SIG-M5 treated with dmso at 0.1 percent for 504 hours (cell line): ENCODE data around the gene STIP1.

Experiments
- DNase-seq: peaks from one replicate; lab custom pipeline; 2025; ENCODE audit not compliant: unreplicated experiment; lab: John Stamatoyannopoulos, UW

The STIP1 gene

GRCh38 chr11:64196626-64197025, 10.7 kb downstream of the STIP1 start:
- no peak for DNase-seq

DNA sequence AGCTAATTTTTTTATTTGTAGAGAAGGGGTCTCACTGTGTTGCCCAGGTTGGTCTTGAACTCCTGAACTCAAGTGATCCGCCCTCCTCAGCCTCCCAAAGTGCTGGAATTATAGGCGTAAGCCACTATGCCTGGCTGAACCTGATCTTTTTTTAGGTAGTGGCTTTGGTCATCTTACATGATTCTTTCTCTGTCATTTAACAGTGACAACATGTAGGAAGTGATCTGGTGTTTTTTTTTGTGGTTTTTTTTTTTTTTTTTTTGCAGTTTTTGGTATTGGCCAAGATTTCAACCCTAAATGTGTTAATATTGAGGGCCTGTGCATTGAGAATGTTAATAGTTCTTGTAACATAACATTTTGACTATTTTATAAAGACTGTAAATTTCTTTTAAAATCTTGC, 12.5 kb downstream of the STIP1 start:
- no peak for DNase-seq

GRCh38 chr11:64201543-64201942, 15.6 kb downstream of the STIP1 start:
- DNase-seq = no peak

DNA sequence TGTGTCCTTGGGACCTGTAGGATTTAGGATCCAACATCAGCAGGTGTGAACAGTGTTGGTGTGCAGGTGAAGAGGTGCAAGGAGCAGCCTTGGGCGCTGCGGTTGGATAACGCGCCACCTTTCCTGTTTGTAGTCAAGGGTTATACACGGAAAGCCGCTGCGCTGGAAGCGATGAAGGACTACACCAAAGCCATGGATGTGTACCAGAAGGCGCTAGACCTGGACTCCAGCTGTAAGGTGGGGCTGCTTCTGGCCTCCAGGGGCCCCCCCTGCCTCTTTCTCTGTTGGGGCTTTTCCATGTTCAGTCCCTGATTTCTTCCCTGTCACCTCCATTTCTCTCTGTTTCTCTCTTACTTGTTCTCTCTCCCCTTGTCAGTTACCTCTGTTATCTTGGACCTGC, 17.0 kb downstream of the STIP1 start:
- no peak for DNase-seq

DNA sequence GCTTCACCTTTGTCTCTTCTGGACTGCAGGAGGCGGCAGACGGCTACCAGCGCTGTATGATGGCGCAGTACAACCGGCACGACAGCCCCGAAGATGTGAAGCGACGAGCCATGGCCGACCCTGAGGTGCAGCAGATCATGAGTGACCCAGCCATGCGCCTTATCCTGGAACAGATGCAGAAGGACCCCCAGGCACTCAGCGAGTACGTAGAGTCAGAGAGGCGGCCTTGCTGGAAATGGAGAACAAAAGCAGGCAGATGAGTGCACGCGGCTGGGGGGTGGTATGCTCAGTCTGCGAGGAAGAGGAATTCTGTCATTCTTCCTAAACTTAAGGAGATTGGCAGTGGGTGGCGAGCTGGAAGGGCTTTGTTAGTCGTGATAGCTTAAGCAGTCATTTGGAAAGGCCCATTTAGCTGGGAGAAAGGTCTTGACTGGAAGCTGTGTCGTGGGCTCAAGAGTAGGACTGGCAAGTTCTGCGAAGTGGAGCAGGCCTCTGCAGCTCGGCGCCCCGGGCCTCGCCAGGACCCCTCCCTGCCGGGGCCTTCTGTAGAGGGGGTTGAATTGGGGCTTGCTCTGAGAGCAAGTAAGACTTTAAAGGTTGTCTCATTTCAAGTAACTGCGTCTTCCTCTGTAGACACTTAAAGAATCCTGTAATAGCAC, 17.6 kb downstream of the STIP1 start:
- DNase-seq = no peak

DNA sequence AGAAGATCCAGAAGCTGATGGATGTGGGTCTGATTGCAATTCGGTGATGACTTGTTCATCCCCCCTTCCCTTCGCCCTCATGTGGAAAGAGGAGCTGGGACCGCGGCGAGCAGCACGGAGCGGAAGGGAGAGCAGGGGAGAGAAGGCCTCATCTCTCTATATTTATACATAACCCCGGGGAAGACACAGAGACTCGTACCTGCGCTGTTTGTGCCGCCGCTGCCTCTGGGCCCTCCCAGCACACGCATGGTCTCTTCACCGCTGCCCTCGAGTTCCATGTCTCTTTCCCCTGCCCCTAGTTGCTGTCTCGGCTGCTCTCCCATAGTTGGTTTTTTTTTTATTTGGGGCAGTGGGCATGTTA, 18.1 kb downstream of the STIP1 start:
- no peak for DNase-seq

DNA sequence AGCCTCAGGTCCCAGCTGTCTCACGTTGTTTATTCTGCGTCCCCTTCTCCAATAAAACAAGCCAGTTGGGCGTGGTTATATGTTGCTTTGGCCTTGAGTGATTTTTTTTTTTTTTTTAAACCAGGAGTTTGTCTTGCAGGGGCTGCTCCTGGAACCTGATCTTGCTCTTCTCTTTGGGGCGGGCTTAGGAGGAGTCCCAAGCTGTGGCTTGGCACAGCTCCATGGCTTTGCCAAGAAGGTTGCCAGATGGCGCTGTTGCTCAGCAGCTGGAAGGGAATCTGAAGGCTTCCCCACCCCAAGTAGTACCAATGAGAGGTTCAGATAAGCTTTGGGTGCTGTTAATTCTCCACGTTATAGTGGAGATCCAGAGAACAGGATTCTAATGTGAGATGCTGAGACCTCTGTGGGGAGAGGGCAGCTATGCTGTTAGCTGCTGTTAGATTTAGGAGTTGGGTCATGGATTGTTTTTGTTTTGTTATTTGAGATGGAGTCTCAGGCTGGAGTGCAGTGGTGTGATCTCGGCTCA, 18.6 kb downstream of the STIP1 start:
- DNase-seq = peak; percentile 89

DNA sequence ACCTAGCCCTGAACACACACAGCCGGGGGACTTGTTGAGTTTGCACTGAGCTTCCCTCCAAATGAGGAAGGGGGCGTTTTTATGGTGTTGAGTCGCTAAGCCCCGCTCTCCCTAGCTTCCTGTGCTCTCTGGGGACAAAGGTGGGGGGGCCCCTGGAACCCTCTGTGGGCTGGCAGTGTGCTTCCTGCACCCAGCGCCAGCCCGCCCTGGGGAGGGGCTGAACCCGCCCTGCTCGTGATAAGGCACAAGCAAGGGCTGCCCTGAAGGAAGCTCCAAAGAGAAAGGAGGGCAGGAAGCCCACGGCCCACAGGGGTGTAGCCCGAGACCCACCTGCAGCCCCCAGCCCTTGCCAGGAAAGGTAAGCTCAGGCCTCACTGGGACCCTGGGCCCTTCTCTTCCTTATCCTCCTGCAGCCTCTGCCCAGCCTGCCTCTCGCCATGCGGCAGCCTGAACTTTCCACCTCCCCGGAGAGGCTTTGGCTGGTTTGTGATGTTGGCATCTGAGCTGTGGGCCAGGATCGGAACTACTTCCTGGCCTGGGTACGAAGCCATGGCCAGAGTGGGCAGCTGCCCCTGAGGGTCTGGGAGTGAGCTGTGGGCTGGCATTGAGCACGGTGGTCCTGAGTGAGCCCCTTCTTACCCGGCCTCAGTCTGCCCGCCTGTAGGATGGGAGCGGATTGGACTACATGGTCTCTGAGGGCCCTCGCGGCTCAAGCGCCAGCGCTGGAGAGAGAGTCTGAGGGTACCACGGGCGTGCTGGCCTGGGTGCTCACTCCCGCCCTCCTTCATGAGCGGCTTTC, 20.7 kb downstream of the STIP1 start, which contains the start of gene FERMT3:
FERMT3 (plus strand) TSS at position 265 of the 799 bp plus-strand sequence. CDS start 644 bp downstream, outside the sequence.
- peak; percentile 60 for DNase-seq

DNA sequence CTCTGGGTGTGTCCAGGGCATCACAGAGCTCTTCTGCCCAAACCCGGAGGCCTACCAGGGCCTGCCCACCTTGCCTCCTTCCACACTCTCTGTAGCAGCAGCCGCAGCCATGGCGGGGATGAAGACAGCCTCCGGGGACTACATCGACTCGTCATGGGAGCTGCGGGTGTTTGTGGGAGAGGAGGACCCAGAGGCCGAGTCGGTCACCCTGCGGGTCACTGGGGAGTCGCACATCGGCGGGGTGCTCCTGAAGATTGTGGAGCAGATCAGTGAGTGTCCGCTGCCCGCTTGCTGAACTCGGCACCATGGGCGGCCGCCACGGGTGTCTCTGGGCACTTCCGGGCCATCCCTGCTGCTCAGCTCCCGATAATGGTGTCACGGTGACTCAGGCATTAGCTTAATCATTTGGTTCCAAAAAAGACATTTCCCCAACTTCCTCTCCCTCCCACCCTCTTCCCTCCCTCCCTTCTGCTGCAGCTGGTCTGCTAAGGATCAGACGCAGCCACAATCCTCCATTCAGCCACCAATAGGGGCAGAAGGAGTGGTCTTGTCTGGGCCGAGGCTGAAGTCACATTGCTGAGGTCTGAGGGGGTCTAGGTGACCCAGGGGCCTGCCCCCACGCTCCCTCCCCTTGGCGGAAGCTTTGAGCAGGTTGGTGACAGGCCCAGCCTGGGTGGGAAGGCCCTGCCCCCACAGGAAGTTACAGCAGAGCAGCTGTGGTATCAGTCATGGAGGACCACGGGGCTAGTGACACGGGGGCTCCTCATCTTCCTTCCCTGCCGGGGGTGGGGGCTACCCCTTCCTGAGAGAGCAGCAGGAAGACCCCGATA, 21.5 kb downstream of the STIP1 start:
- DNase-seq = peak; percentile 90

- no peak for DNase-seq
Measured at GRCh38 chr11:64208086-64208795, 22.3 kb downstream of the STIP1 start.

DNA sequence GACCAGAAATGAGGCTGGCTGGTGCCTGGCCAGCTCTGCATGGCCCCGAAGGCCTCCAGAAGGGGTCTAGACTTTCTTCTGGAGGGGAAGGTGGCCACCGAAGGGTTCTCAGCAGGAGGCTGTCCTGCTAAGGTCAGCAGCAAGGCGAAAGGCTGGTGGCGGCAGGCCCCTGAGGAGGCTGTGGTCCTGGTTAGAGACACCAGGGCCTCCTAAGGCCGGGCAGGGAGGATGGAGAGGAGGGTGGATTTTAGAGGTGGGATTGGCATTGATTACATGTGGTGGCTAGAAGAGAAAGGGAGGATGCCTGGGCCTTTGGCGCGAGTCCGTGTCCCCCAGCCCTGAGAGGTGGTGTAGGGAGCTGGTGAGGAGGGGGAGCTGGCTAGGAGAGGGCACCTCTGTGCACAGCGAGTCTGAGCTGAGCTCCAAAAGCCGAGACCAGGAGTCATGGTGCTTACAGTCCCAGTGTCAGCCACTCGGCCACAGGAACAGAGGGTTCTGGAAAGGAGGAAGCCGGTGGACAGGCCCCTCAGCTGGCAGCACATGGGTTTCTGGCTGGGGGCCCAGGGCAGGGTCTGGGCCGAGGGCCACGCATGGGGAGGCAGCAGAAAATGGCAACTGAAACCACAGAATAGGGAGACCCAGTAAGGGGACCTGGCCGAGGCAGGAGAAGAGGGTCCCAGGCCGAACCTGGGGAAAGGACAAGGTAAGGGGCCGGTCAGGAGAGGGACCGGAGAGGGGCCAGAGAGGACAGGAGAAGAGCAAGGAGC, 23.0 kb downstream of the STIP1 start:
- DNase-seq = no peak

GRCh38 chr11:64209563-64209843, 23.5 kb downstream of the STIP1 start:
- DNase-seq = no peak

GRCh38 chr11:64210301-64211020, 24.5 kb downstream of the STIP1 start:
- DNase-seq = no peak

DNA sequence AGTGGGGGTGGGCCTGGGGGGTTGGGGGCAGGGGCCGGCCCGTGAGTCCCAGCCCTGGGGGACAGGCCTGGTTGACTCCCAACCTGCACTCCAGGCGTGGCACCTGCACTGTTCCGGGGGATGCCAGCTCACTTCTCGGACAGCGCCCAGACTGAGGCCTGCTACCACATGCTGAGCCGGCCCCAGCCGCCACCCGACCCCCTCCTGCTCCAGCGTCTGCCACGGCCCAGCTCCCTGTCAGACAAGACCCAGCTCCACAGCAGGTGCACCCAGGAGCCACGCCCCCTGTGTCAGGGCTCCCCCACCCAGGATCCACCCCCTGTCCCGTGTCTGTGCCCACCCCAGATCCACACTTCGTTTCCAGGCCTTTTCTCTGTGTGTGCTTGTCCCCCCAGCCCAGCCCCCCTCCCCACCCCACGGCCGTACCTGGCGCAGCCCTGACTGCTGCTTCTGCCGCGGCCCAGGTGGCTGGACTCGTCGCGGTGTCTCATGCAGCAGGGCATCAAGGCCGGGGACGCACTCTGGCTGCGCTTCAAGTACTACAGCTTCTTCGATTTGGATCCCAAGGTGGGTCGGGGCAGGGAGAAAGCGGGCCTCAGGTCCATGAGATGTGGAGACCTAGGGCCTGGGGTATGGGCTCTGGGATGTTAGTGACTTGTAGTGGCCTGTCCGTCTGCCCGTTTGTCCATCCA, 25.4 kb downstream of the STIP1 start:
- no peak for DNase-seq

- no peak for DNase-seq
Measured at GRCh38 chr11:64216879-64217278, 30.9 kb downstream of the STIP1 start.

- no peak for DNase-seq
Measured at GRCh38 chr11:64218628-64219353, 32.8 kb downstream of the STIP1 start.

- no peak for DNase-seq
Measured at GRCh38 chr11:64219354-64219684, 33.3 kb downstream of the STIP1 start.

GRCh38 chr11:64219755-64220154, 33.8 kb downstream of the STIP1 start:
- DNase-seq = no peak

DNA sequence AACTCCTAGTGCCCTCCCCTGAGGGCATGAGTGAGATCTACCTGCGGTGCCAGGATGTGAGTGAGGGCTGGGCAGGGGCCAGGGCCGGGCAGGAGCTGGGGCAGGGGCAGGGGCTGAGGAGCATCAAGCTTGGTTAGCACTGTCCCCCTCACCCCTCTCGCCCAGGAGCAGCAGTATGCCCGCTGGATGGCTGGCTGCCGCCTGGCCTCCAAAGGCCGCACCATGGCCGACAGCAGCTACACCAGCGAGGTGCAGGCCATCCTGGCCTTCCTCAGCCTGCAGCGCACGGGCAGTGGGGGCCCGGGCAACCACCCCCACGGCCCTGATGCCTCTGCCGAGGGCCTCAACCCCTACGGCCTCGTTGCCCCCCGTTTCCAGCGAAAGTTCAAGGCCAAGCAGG, 34.3 kb downstream of the STIP1 start:
- DNase-seq = no peak
